GM12873 (cell line): ENCODE results near the gene PLS1.

Experiments
- CTCF ChIP-seq: IDR thresholded peaks from 2 replicates; pipeline ENCODE4 v1.5.1; 2012; ENCODE audit warnings: low read depth, mild to moderate bottlenecking, moderate library complexity, low read length, control low read depth; ENCODE audit not compliant: insufficient read depth; ENCODE audit errors: missing control alignments

The PLS1 gene

GRCh38 chr3:142608631-142609030, 12.4 kb downstream of the PLS1 start:
- no peak for TF ChIP-seq CTCF

GRCh38 chr3:142609136-142609535, 12.9 kb downstream of the PLS1 start:
- TF ChIP-seq CTCF, result no peak

- no peak for TF ChIP-seq CTCF
Measured at GRCh38 chr3:142611206-142611605, 15.0 kb downstream of the PLS1 start.

- TF ChIP-seq CTCF, result no peak
Measured at GRCh38 chr3:142613491-142613890, 17.3 kb downstream of the PLS1 start.

- no peak for TF ChIP-seq CTCF
Measured at GRCh38 chr3:142614059-142614626, 17.9 kb downstream of the PLS1 start.

- TF ChIP-seq CTCF, result no peak
Measured at GRCh38 chr3:142615171-142615570, 19.0 kb downstream of the PLS1 start.

- TF ChIP-seq CTCF, result no peak
Measured at GRCh38 chr3:142618917-142619461, 22.8 kb downstream of the PLS1 start.
